Endothelial cell of umbilical vein (primary cell): Measurements from ENCODE around the gene SH3PXD2A.

Experiments
- EZH2 ChIP-seq: IDR thresholded peaks from 2 replicates; pipeline ENCODE4 v1.6.1; 2012; ENCODE audit warnings: borderline replicate concordance, low read depth, mild to moderate bottlenecking, moderate library complexity, low read length, inconsistent platforms; ENCODE audit not compliant: severe bottlenecking
- GATA2 ChIP-seq: IDR thresholded peaks from 2 replicates; pipeline ENCODE4 v1.7.0; 2011; ENCODE audit warnings: low read depth, mild to moderate bottlenecking, moderate library complexity, mixed read lengths, low read length; ENCODE audit not compliant: insufficient read length, insufficient read depth
- JUN ChIP-seq: IDR thresholded peaks from 2 replicates; pipeline ENCODE4 v1.6.1; 2011; ENCODE audit warnings: borderline replicate concordance, low read depth; ENCODE audit not compliant: insufficient read length, insufficient read depth
- MYC ChIP-seq: IDR thresholded peaks from one replicate; pipeline ENCODE4 v1.6.1; 2011; ENCODE audit warnings: mild to moderate bottlenecking, low read depth, low read length
- POLR2A ChIP-seq: IDR thresholded peaks from 2 replicates; pipeline ENCODE4 v1.6.1; 2012; ENCODE audit warnings: low read depth, mild to moderate bottlenecking, control low read depth, low read length
- POLR2AphosphoS5 ChIP-seq: IDR thresholded peaks from 2 replicates; pipeline ENCODE4 v1.6.1; 2012; ENCODE audit warnings: low read depth, mild to moderate bottlenecking, control low read depth, low read length, moderate library complexity; ENCODE audit not compliant: insufficient read depth
- TF ChIP-seq, protein P1 (sequence below), 2 donors: IDR thresholded peaks; 1 replicate in 1 of 2; 2 replicates in 1 of 2; pipeline ENCODE4 v1.5.1; 2011; ENCODE audit warnings: low read length in 2 of 2, mild to moderate bottlenecking in 2 of 2, moderate library complexity in 2 of 2, control low read depth in 1 of 2, inconsistent platforms in 1 of 2, low read depth in 1 of 2; ENCODE audit not compliant: insufficient read depth in 1 of 2; ENCODE audit errors: extremely low read depth in 1 of 2
- TF ChIP-seq, protein P2 (sequence below): IDR thresholded peaks from 2 replicates; pipeline ENCODE4 v1.6.1; 2011; ENCODE audit not compliant: insufficient read depth, insufficient read length

DNA sequence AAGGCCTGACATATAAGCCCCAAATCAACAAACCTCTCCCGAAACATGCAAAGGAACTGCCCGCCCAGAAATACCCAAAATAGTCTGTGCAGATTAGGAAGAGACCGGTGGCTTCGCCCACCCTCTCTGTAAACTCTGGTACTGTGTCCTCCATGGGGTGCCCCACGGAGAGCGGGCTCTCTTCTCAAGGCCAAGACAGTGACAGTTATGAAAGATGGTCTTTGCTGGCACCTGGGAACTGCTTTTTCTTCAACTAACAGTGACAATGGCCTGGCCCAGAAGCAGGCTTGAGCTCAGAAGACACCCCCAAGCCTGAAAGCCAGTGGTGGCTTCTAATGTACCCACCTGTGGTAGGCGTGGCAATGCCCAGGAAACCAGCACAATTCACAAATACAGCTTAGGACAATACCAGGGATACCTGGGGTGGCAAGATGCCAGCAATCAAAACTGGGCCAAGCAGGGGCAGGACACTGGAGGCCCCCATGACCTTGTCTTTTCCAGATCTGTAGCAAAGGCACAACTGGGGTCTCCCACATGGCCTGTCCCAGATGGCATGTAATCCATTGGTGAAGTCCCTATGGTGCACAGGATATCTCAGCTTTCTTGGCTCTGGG, 254.3 kb downstream of the SH3PXD2A start:
- TF ChIP-seq, protein P1, sequence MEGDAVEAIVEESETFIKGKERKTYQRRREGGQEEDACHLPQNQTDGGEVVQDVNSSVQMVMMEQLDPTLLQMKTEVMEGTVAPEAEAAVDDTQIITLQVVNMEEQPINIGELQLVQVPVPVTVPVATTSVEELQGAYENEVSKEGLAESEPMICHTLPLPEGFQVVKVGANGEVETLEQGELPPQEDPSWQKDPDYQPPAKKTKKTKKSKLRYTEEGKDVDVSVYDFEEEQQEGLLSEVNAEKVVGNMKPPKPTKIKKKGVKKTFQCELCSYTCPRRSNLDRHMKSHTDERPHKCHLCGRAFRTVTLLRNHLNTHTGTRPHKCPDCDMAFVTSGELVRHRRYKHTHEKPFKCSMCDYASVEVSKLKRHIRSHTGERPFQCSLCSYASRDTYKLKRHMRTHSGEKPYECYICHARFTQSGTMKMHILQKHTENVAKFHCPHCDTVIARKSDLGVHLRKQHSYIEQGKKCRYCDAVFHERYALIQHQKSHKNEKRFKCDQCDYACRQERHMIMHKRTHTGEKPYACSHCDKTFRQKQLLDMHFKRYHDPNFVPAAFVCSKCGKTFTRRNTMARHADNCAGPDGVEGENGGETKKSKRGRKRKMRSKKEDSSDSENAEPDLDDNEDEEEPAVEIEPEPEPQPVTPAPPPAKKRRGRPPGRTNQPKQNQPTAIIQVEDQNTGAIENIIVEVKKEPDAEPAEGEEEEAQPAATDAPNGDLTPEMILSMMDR (IDR thresholded peaks at IDR 0.05; ENCODE audit: extremely low read depth in 1 of 2, insufficient read depth in 1 of 2, low read depth in 1 of 2, low read length in 2 of 2) = no peak
- TF ChIP-seq GATA2 (no peak), POLR2A (no peak), POLR2AphosphoS5 (no peak), EZH2 (no peak), MYC (no peak), JUN (no peak)
- TF ChIP-seq, protein P2, sequence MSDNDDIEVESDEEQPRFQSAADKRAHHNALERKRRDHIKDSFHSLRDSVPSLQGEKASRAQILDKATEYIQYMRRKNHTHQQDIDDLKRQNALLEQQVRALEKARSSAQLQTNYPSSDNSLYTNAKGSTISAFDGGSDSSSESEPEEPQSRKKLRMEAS = no peak
